HepG2 (cell line): ENCODE data around the gene DUS1L.

ENCODE experiments used
- BRD4 ChIP-seq: sonication (generic); formaldehyde crosslinking; IDR thresholded peaks from 2 replicates; pipeline ENCODE4 v1.4.0; 2020; ENCODE audit warnings: missing genetic modification reagents
- CTCF ChIP-seq: sonication (generic); formaldehyde crosslinking; IDR thresholded peaks from 2 replicates; pipeline ENCODE4 v1.5.0; 2020; ENCODE audit warnings: mild to moderate bottlenecking, missing genetic modification reagents, moderate library complexity
- MLXIP ChIP-seq: sonication (generic); formaldehyde crosslinking; IDR thresholded peaks from 2 replicates; pipeline ENCODE4 v1.9.0; 2021; ENCODE audit warnings: missing genetic modification reagents, borderline replicate concordance
- THAP11 ChIP-seq: IDR thresholded peaks from 2 replicates; pipeline ENCODE4 v1.6.1; 2016; ENCODE audit warnings: missing biosample characterization, missing genetic modification reagents
- ZFP37 ChIP-seq: sonication (generic); formaldehyde crosslinking; IDR thresholded peaks from 2 replicates; pipeline ENCODE4 v1.4.0; 2020; ENCODE audit warnings: missing genetic modification reagents, borderline replicate concordance
- ZNF274 ChIP-seq: sonication (generic); formaldehyde crosslinking; IDR thresholded peaks from 2 replicates; pipeline ENCODE4 v1.5.1; 2020; ENCODE audit warnings: mild to moderate bottlenecking, missing genetic modification reagents
- ZSCAN30 ChIP-seq: sonication (generic); formaldehyde crosslinking; IDR thresholded peaks from 2 replicates; pipeline ENCODE4 v1.5.0; 2020; ENCODE audit warnings: mild to moderate bottlenecking, missing genetic modification reagents

- TF ChIP-seq THAP11 (CRISPR knock-in tag) (no peak), ZSCAN30 (CRISPR knock-in tag) (no peak), CTCF (CRISPR knock-in tag) (no peak), BRD4 (CRISPR knock-in tag) (no peak), MLXIP (no peak), ZNF274 (CRISPR knock-in tag) (peak; percentile 7; the same call in 1 of the 2 replicates), ZFP37 (CRISPR knock-in tag) (no peak)
These were observed 11.4 kb upstream of the DUS1L start for GRCh38 chr17:82076785-82077591.
